ENCODE results near the gene IQCN.

The IQCN gene

GRCh38 chr19:18274219-18274780 is at the start of gene IQCN:
Gene IQCN (minus strand): TSS chr19:18274452. CDS start chr19:18269478, 4,974 bp downstream.
- no peak for DNase-seq

DNA sequence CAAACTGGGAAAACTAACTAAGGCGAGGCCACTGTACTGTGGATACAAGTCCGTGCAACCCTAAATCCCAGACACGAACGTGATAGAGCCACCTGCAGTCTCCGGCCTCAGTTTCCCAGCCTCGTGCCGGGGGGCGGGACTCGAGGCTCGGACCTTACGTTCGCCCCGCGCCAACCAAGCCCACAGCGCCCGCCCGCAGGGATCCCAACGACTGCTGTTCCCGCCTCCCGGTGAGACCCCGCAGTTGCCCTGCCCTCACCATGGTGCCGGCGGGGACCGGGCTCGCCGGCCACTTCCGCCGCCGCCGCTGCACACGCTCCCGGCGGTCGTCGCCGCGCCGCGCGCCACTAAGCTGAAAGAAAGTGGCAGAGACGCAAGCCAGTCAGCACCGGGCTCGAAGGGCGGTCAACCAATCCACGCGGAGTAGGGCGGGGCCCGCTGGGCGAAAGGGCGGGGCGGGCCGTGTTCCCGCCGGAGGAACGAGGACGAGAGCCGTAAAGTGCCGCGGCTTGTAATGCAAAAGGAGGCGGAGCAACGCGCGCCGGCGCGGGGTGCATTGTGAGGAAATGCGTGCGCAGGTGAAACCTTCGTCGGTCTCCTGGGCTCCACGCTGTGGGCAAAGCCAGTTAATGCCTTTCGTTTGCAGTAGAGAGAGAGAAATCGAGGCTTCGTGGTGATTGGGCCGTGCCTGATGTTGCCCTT is 48.7 kb upstream of the IQCN start, which contains the start of gene LSM4:
Gene LSM4, minus strand, starts transcription at position 318 of the 702 bp plus-strand sequence. Its CDS starts 56 bp downstream, at position 262.
- DNase-seq: peak; percentile 99

GRCh38 chr19:18322318-18322758 is 48.1 kb upstream of the IQCN start:
- DNase-seq: no peak

DNA sequence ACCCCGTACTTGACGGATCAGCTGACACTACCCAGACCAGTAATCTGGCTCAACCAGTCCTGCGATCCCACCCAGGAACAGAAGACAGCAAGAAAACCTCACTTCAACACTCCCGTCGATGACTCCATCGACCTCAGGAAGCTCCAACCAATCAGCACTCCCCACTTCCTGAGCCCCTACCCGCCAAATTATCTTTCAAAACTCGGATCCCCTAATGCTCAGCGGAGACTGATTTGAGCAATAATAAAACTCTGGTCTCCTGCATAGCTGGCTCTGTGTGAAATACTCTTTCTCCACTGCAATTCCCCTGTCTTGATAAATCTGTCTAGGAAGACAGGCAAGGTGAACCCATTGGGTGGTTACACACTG is 47.5 kb upstream of the IQCN start:
- DNase-seq: no peak

- DNase-seq: no peak
These were observed 46.8 kb upstream of the IQCN start for GRCh38 chr19:18320865-18321733.

DNA sequence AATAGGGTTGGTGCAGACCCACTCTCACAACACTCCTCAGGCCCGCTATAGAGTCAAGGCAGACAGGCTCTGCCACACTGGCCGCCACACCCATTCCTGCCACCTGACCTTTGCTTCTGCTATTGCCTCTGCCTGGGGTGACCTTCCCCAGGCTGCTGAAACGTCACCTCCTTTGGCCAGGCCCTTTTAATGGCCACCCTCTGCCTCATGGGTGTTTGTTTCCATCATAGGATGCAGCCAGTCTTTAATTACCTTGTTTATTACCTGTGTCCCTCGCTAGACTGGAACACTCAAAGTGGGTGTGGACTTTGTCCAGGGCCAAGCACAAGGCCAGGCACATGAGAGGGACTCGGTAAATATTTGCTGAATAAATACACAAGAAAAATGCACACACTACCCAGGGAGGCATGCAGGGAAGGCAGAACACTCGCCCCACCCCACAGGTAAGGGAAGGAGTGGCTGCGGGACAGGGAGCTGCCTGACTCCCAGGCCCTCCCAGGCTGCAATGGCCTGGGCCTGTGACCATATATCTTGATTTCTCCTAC is 45.4 kb upstream of the IQCN start:
- DNase-seq: no peak

DNA sequence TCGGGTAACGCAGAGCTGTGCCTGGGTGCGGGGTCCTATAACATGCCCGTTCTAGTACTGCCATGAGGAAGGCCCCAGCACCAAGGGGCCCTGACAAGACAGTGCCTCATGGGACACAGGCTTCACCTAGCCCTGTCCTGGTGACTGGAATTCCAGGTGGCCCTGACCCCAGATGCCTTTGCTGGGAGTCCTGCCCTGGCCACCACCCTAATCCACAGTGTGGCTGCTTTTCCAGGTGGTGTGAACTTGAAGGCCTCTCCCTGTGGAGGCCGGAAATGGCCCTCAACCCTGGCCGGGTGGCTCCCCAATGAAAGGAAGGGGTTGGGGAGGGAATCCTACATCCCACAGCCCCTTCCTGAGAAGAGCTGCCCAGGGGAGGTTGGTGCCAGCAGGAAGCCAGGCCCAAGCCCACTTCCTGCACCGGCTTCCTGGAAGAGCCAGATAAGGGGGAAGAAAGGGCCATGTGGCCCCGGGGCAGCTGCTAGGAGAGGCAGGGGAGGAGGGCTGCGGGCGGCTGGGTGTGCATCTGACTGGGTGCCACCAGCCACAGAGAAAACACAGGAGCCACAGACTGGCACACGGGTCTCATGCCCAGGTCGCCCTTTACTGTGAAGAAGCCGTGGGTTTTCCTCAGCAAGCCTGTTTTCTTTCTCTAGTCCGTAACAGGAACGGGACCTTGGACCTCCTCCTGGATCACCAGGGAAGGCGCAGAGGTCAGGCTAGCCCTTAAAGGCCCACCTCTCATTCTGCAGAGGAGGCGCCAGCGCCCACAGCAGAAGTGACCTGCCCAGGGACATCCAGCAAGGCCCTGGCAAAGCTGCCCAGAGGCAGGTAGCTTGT is 43.9 kb upstream of the IQCN start:
- DNase-seq: no peak

DNA sequence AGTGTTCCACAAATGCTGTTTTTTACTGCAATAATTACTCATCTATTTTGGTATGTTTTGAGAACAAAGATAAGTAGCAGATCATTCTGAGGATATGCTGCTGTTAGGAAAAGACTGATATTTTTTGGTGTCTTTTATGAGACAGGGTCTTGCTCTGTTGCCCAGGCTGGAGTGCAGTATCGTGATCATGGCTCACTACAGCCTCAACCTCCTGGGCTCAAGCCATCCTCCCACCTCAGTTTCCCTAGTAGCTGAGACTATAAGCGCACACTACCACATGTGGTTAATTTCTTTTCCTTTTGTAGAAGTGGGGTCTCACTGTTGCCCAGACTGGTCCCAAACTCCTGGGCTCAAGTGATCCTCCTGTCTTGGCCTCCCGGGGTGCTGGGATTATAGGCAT is 39.1 kb upstream of the IQCN start:
- DNase-seq: no peak

- DNase-seq: no peak
These were observed 37.9 kb upstream of the IQCN start for GRCh38 chr19:18312092-18312534.

- no peak for DNase-seq
These were observed 37.3 kb upstream of the IQCN start for GRCh38 chr19:18311502-18312091.

GRCh38 chr19:18310966-18311365 is 36.7 kb upstream of the IQCN start:
- DNase-seq: no peak

GRCh38 chr19:18310118-18310909 is 36.1 kb upstream of the IQCN start:
- no peak for DNase-seq

- no peak for DNase-seq
These were observed 35.3 kb upstream of the IQCN start for GRCh38 chr19:18309525-18310064.

GRCh38 chr19:18308948-18309325 is 34.7 kb upstream of the IQCN start:
- no peak for DNase-seq

GRCh38 chr19:18308051-18308947 is 34.0 kb upstream of the IQCN start:
- no peak for DNase-seq

GRCh38 chr19:18307271-18307681 is 33.0 kb upstream of the IQCN start:
- DNase-seq: no peak

- no peak for DNase-seq
These were observed 32.6 kb upstream of the IQCN start for GRCh38 chr19:18306888-18307260.

GRCh38 chr19:18306209-18306887 is 32.1 kb upstream of the IQCN start:
- DNase-seq: no peak

All from DMS153 (cell line).